Tibial nerve (tissue), 4 donors: ENCODE results near the gene CPXM1. TPM values are rescaled to one million over a fixed set of nuclear protein-coding genes. Genes with fewer than 3 reads are reported as not detected.

ENCODE experiments used
- DNase-seq, 2 donors: peaks; one replicate each; pipeline ENCODE4 v3.0.0-alpha.2; 2019; ENCODE audit warnings: low spot score in 2 of 2
- H3K27ac ChIP-seq, 4 donors: fragments of 200-600 bp; sonication (generic) in 3 of 4; one replicate each; pipeline ENCODE4 v1.5.1; 2017 to 2019; ENCODE audit warnings: mild to moderate bottlenecking in 1 of 4
- H3K27me3 ChIP-seq, 2 donors: fragments of 200-600 bp; sonication (generic) in 1 of 2; one replicate each; pipeline versions ENCODE4 v1.5.1 to v1.6.0; 2017 to 2019
- H3K36me3 ChIP-seq, 3 donors: fragments of 200-600 bp; sonication (generic); one replicate each; pipeline ENCODE4 v1.5.1; 2018 to 2019
- H3K4me1 ChIP-seq, 4 donors: fragments of 200-600 bp; sonication (generic) in 3 of 4; one replicate each; pipeline ENCODE4 v1.5.1; 2017 to 2019
- H3K4me3 ChIP-seq, 4 donors: fragments of 200-600 bp; sonication (generic) in 3 of 4; one replicate each; pipeline ENCODE4 v1.5.1; 2017 to 2019; ENCODE audit warnings: mild to moderate bottlenecking in 1 of 4, moderate library complexity in 1 of 4
- H3K9me3 ChIP-seq, 4 donors: fragments of 200-600 bp; sonication (generic) in 3 of 4; one replicate each; pipeline ENCODE4 v1.5.1; 2017 to 2019
- EP300 ChIP-seq, 2 donors: sonication (generic); formaldehyde crosslinking; IDR thresholded peaks; one replicate each; pipeline ENCODE4 v1.6.1; 2017; ENCODE audit warnings: antibody characterized with exemption in 2 of 2, mild to moderate bottlenecking in 1 of 2
- POLR2A ChIP-seq, 2 donors: fragments of 450-650 bp; IDR thresholded peaks; one replicate each; pipeline ENCODE4 v1.6.1; 2017; ENCODE audit warnings: antibody characterized with exemption in 2 of 2, mild to moderate bottlenecking in 2 of 2, moderate library complexity in 2 of 2
- WGBS, 2 donors: methylation state at CpG; one replicate each; pipeline ENCODE4 v1.1.5; 2018; 5-methylcytosine and 5-hydroxymethylcytosine counted together
- total RNA-seq, 4 donors: library from RNA; depleted of rRNA; stranded (reverse); fragments of >200 nt; gene quantifications; one replicate each; pipeline ENCODE4 v1.1.0, GENCODE V29; 2016
- TF ChIP-seq, protein P1 (sequence below), 5 experiments: fragments of 200-600 bp in 3 of 5; fragments of 450-650 bp in 2 of 5; sonication (generic) in 3 of 5; IDR thresholded peaks; one replicate each; pipeline ENCODE4 v1.5.1; 2016 to 2019; ENCODE audit warnings: antibody characterized with exemption in 5 of 5, mild to moderate bottlenecking in 3 of 5, moderate library complexity in 2 of 5

CPXM1 gene
- total RNA-seq, 4 donors from 2014 or later: 1.6 to 3.6 (median 1.9) TPM

DNA sequence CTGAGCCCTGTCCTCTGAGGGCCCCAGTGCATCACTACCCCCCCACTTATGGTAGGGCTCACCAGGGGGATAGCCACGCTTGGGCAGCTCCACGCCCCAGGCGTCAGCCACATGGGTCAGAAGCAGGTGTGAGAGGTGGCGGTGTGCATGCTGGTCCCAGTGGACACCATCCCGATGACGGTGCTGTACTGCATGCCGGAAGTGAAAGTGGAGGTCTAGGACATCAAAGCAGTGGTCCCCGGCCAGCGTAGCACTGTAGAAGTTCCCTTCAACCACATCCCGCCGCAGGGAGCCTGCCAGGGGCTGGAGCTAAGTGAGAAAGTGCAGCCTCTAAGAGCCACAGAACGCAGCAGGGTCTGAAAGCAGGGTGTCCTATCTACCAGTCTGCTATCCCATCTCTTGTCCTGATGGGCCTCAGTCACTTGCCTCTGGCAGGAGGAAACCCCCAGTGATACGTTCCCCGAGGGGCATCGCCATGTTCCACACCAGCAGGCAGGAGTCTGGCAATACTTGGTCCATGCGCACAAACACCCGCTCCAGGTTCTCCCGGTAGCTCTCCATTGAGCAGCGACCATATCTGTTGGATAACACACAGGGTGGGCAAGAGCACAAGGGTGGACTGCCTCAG is 37.9 kb upstream of the CPXM1 start:
- H3K27ac ChIP-seq: no peak overlapping the region
- no peaks in the 10 kb centered on the region for H3K27me3 ChIP-seq
- peaks cover 0 to 26% (median 8%) of the 10 kb centered on the region in 4 donors for H3K4me1 ChIP-seq
- 96 to 98% methylated on average over 18 to 19 of the region's 19 CpGs for WGBS, 2 donors
- DNase-seq: no peak
- H3K36me3 ChIP-seq: peaks cover 0 to 43% (median 0%) of the 10 kb centered on the region in 3 donors
- TF ChIP-seq EP300 (IDR thresholded peaks at IDR 0.05): no peak
- no peak for TF ChIP-seq POLR2A (IDR thresholded peaks at IDR 0.05)
- TF ChIP-seq, protein P1, sequence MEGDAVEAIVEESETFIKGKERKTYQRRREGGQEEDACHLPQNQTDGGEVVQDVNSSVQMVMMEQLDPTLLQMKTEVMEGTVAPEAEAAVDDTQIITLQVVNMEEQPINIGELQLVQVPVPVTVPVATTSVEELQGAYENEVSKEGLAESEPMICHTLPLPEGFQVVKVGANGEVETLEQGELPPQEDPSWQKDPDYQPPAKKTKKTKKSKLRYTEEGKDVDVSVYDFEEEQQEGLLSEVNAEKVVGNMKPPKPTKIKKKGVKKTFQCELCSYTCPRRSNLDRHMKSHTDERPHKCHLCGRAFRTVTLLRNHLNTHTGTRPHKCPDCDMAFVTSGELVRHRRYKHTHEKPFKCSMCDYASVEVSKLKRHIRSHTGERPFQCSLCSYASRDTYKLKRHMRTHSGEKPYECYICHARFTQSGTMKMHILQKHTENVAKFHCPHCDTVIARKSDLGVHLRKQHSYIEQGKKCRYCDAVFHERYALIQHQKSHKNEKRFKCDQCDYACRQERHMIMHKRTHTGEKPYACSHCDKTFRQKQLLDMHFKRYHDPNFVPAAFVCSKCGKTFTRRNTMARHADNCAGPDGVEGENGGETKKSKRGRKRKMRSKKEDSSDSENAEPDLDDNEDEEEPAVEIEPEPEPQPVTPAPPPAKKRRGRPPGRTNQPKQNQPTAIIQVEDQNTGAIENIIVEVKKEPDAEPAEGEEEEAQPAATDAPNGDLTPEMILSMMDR (IDR thresholded peaks at IDR 0.05): no peak
- H3K4me3 ChIP-seq: no peak overlapping the region
- no peaks in the 10 kb centered on the region for H3K9me3 ChIP-seq

DNA sequence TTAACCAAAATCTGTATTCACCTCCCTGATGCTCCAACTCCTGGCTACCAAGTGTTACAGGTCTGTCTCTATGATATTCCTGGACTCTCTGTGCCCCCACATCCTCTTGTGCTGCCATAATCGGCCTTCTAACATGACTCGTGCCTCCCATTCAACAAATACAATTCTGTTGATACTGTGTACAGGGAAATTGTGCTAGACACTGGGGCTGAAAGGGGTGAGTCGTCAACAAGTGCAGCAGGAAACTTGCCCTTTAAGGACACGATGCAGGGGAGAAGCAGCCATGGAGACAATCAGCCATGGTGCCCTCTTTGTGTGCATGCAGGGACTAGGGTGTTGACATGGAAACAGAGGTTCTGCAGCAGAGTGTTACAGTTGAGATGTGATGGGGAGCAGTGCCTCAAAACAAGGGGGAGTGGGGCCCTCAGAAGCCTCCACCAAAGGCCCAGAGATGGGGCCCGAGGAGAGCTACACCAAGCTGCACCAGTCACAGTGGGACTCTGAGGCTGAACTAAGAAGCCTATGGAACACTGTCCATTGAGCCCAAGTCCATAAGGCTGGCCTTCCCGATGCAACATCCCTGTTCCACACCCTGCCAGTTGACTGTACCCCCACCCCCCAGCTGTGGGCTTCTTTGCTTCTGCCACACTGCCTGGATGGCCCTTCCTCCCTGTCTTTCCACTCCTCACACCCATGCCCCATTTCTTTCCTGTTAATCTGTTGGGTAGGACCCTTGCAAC is 37.0 kb upstream of the CPXM1 start:
- Histone ChIP-seq H3K27ac (no peak overlapping the region), H3K27me3 (no peaks in the 10 kb centered on the region), H3K4me1 (peaks cover 0 to 26% (median 8%) of the 10 kb centered on the region in 4 donors), H3K4me3 (no peak overlapping the region), H3K36me3 (peaks cover 0 to 41% (median 0%) of the 10 kb centered on the region in 3 donors), H3K9me3 (no peaks in the 10 kb centered on the region)
- DNase-seq: no peak
- 80% methylated on average over 6 of the region's 6 CpGs for WGBS, 2 donors
- TF ChIP-seq, protein P1 (IDR thresholded peaks at IDR 0.05): no peak
- TF ChIP-seq POLR2A (IDR thresholded peaks at IDR 0.05) (no peak), EP300 (IDR thresholded peaks at IDR 0.05) (no peak)

DNA sequence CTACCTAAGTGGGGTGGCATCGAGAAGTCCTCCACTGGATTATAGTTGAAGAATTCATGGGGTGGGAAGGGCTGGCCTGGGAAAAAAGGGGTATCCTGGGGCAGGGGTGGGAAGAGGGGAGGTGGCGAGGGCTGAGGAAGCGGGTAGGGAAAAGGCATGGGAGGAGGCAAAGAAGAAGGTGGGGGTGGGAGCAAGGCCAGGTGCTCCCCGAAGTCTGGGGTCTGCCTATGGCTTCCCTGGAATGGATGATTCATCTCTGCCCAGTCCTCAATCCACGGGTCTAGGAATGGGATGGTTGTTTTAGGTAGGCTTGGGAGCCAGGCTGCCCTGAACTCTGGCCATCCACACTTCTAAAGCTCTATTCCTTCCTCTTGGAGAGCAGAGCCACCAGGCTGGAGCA is 35.6 kb upstream of the CPXM1 start:
- WGBS, 2 donors: 82 to 87% methylated on average over 5 of the region's 5 CpGs

DNA sequence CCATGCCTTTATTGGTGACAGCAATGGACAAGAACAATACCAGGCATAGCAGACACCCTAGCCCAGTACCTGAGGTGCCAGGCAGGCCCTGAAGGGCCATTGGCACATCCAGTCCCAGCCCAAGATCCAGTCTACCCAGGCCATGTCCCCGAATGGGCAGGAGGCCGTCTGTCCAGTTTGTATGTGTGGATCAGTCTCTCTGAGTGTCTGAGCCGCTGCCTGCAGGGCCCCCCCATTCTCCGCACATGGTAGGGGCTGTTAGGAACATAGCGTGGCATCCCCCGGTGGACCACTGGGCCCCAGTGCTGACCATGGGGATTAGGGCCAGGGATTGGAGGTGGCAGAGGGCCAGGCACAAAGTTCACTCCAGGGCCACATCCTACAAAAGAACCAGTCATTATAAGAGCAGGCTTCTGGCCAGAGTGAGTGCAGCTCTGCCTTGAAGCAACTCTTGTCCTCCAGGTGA is 34.9 kb upstream of the CPXM1 start:
- peaks cover 0 to 41% (median 0%) of the 10 kb centered on the region in 3 donors for H3K36me3 ChIP-seq
- WGBS, 2 donors: 66 to 83% methylated on average over 4 to 6 of the region's 6 CpGs
- H3K4me3 ChIP-seq: no peak overlapping the region
- H3K4me1 ChIP-seq: peaks cover 0 to 13% (median 3%) of the 10 kb centered on the region in 4 donors
- H3K9me3 ChIP-seq: no peaks in the 10 kb centered on the region
- TF ChIP-seq, protein P1 (IDR thresholded peaks at IDR 0.05): no peak
- H3K27ac ChIP-seq: no peak overlapping the region
- no peaks in the 10 kb centered on the region for H3K27me3 ChIP-seq
- no peak for DNase-seq

More for the DNA sequence above, 35.6 kb upstream of the CPXM1 start:
- TF ChIP-seq, protein P1 (IDR thresholded peaks at IDR 0.05): no peak
- TF ChIP-seq EP300 (IDR thresholded peaks at IDR 0.05): no peak
- TF ChIP-seq POLR2A (IDR thresholded peaks at IDR 0.05): no peak
- H3K9me3 ChIP-seq: no peaks in the 10 kb centered on the region
- H3K36me3 ChIP-seq: peaks cover 0 to 41% (median 0%) of the 10 kb centered on the region in 3 donors
- no peaks in the 10 kb centered on the region for H3K27me3 ChIP-seq
- H3K4me3 ChIP-seq: no peak overlapping the region
- peaks cover 0 to 13% (median 3%) of the 10 kb centered on the region in 4 donors for H3K4me1 ChIP-seq
- no peak for DNase-seq
- H3K27ac ChIP-seq: no peak overlapping the region
